ENCODE data around the gene ERC2.

Gene ERC2

DNA sequence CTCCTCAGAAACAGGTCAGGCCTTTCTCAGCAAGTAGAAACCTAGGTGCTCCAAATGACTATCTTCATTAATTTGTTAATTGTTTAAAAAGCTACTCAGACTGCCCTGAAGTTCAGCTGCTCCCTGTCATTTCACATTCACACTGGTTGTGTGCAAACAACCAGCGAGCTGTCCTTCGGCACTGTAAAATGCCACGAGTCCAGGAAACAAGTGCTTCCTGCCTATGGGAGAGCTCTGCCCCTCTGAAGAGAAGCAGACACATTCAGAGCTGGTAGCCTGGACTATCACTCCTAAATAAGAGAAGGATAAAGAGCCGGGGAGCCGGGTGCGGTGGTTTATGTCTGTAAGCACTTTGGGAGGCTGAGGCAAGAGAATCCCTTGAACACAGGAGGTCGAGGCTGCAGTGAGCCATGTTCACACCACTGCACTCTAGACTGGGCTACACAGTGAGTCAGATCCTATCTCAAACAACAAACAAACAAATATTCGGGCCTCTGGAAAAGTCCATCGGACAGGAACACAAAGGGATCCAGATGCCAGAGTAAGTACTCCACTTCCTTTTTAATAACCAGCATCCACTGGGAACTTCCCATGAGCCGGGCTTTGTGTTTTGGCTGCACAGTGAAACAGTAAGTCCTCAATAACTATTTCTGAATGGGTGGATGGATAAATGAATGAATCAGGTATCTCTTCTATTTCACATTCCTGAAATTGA lies 866.7 kb downstream of the ERC2 start:
- no peak for DNase-seq

- no peak for DNase-seq
Measured at GRCh38 chr3:55598224-55598623, 870.0 kb downstream of the ERC2 start.

GRCh38 chr3:55597641-55598040 lies 870.6 kb downstream of the ERC2 start:
- DNase-seq: no peak

- DNase-seq: no peak
Measured at GRCh38 chr3:55596212-55596611, 872.1 kb downstream of the ERC2 start.

DNA sequence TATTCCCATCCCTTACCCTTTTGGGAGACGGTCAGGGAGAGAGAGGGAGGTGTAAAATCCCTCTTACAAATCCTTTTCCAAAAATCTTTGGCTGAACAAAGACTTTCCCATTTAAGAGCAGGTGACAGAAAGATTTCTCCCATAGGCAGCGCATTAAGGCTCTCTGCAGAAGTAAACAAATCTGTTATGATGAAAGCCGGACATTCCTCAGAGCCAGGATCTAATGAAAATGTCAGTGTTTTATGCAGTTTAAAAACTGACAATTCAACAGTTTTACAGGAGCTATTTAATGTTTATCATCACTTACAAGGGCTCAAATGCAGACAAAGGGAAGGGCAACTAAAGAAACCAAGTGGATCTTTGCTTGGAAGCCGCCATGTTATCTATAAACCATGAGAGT lies 872.8 kb downstream of the ERC2 start:
- DNase-seq: no peak

DNA sequence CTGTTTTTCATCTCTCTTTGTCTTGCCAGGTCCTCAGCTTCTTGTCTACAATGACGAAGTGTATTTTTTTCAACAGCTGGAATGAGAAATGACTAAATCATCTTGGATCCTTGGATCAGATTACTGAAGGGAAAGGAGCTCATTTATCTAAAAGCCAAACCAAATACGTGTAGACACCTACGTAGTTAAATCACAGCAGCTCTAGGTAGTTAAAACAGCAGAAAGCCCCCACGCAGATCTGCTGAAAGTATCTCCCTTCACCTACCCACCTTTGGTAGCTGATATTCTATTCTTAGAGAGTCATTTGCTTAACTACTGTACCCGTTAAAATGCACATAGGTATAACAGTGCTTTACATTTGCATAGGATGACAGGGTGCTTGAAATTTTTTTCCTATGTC lies 875.7 kb downstream of the ERC2 start:
- DNase-seq: no peak

DNA sequence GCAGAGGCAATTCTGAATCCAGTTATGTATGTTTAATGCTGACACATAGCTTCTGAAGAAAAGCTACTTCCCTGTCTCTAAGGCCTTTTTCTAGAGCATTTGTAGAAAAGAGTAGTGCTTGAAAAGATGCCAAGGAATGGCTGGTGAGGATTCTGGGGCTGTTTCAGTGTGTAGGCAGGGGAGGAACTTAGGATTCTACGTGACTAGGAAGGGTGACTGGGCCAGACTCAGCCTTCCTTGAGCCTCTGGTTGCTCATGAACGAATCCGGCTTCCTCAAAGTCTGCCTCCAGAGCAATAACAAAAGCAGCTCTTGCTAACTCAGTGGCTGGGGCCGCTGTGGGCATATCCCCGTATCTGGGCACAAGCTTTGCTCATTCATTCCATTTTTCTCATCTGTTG lies 876.4 kb downstream of the ERC2 start:
- no peak for DNase-seq

DNA sequence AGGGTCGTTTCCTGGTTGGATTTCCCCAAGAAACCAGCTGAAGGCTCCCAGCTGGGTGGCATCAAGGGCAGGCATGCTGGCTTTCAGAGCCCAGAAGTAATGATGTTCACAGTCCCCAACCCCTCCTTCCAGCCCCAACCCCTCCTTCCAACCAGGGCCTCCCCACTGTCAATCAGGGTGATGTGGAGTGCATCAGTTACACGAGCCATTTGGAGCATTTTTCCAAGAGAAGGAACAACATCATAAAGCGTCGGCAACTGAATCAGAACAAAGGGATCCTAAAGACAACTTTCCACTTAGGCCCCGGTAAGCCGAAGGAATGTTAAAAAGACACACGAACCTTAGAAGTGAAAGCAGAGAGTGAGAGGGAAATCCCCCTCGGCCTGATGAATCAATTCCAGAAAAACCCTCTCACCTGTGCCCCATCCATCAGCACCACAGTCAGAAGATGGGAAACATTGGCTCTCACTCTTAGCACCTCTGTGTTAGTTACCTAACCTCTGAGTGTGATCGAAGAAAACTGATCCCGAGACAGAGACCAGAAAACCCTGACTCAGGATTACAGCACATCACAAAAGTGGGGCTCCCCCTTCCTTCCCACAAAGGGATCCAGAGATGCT lies 880.0 kb downstream of the ERC2 start:
- no peak for DNase-seq

DNA sequence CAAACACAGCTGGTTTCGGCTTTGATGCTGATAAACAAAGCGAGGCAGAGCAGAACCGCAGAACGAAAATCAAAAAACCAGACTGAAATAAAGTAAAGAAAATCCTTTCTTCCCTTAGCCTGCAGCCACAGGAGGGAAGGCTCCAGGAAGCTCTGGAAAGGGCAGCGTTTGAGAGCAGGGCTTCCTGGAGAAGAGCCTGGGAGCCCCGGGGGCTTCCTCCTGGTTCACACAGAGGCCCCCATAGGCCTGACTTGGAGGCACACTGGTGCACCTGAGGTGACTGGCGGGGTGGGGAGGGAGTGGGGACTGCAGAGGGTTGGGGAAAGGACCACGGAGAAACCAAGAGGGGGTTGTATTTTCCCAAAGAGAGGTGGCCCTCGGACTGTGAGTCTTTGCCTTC lies 882.4 kb downstream of the ERC2 start:
- DNase-seq: no peak

GRCh38 chr3:55584716-55585368 lies 883.4 kb downstream of the ERC2 start:
- DNase-seq: no peak

- DNase-seq: no peak
Measured at GRCh38 chr3:55584030-55584429, 884.2 kb downstream of the ERC2 start.

DNA sequence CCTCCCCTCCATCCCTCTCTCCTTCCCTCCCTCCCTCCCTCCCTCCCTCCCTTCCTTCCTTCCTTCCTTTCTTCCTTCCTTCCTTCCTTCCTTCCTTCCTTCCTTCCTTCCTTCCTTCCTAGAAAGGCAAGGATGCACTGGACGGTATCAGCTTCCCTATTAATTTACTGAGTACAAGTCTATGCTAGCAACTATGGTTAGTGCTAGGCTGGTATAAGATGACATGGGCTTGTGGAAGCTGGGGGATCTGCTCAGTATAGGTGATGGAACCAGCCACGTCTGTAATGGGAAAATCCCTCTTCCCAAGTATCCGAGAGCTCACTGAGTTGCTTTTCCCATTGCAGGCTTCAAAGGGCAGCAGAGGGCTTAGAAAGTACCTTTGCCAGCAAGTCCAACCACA lies 884.8 kb downstream of the ERC2 start:
- DNase-seq: no peak

GRCh38 chr3:55579496-55579895 lies 888.8 kb downstream of the ERC2 start:
- no peak for DNase-seq

DNA sequence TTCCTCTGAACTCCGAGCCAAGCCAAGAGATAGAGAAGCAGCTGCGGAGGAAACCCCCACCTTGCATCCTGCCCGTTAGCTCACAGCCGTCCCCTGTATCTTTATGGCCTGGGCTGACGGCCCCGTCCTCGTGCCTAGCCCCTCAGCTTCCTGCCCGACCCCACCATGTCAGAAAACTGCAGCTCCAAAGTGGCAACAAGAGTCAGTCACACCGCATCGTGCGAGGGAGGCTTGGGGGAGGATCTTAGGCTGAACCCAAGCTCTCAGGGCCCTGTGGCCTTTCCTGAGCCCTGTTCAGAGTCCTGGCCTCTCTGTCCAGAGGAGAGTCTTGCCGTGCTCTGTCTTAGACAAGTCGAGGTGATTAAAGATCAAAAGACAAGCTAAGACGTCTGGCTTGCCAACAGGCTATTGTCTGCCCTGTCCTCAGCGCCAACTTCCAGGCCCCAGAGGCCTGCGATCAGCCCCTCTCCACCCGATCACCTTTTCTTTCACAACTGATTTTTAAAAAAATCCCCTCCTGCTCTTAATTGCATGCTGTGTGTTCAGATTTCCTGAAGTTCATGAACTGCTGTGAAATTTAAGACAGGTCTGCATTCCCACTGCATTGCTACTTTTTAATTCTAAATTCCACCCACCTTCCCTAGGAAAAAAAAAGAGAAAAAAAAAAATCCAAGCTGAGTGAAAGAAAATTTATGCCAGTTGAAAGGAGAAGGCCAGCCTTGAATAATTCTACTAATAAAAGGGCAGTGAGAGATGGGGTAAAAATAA lies 891.5 kb downstream of the ERC2 start:
- DNase-seq: no peak

DNA sequence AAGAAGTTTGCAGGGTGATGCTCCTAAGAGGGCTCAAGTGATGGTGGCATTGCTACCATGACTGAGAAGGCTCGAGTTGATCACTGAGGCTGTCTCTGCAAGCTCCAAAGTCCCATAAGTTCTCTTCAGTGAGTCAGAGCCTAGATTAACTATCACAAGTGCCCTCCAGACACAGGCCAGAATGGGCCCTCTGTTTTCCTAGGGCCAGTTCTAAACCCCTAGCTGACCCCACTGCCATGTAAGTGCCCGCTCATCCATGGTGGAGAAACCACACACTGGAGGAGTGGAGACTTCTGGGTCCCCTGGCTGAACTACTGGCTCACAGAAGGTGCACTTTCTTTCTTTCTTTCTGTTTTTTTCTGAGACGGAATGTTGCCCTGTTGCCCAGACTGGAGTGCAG lies 893.6 kb downstream of the ERC2 start:
- no peak for DNase-seq

GRCh38 chr3:55572816-55573215 lies 895.5 kb downstream of the ERC2 start:
- no peak for DNase-seq

- no peak for DNase-seq
Measured at GRCh38 chr3:55571913-55572312, 896.4 kb downstream of the ERC2 start.

DNA sequence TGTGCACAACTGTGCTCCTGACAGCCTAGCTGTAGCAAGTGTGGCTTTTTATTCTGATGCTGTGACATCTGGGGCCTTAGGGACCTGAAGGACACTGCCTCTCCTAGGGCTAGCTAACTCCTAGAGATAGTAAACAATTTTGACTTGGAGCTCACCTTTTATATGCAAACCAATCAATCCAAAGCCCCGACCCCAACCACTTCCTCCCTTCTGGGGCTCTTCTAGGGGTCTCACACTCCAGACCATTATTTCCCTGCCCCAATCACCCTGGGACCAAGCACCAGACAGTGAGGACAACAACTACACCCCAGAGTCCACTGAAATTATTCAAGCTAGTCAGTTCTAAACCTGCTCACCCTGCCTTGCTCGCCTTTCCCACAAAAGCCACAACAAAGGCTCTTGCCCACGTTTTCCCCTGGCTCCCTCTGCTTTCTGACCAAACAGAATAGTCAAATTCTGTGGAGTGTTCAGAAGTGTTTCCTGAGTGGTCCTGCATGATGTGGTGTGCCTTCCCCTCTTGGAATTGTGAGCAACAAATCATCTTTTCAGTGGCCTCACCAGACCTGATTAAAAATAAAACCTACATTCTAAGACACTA lies 897.0 kb downstream of the ERC2 start:
- DNase-seq: no peak

DNA sequence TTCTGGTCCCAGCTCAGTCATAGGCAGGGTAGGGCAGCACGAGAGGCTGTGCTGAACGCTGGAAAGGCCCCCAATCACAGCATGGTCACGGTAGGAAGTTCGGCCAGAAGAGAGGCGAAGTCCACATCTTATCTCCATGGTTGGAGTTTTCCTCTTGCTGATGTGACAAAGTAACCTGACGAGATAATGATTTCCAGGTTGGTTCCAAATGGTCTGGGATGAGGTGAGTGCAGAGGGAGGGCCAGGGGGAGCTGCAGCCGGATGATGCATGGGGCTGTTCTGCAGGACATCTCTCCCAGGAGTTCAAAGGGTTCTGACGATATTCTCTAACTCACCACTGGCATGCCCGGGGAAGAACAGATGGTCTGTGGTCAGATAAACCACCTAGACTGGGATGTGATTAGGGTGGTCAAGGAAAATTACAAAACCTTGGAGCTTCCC lies 898.0 kb downstream of the ERC2 start:
- no peak for DNase-seq

DNA sequence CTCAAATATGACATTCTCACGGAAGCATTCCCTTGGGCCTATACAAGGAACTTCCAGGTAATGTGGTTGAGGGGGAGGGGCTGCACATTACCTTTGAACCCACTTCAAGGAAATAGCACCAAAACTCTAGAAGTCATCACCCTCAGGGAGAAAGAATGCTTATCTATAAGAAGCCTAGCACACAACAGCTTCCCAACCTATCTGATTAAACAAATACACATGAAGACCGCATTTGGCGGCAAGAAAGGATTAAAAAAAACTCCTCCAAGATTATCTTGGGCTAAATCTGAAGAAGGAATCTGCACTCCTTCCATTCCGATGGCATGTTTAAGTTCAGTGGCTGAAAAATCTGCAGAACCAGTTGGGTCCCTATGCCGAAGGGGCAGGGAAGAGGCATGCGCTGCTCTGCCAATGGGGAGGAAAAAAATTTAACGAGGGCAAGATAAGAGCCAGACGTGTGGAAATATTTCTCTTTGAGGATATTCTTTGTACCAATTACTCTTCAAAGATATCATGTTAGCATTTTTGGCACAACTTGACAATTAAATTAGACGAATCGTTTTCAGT lies 899.2 kb downstream of the ERC2 start:
- DNase-seq: no peak

DNA sequence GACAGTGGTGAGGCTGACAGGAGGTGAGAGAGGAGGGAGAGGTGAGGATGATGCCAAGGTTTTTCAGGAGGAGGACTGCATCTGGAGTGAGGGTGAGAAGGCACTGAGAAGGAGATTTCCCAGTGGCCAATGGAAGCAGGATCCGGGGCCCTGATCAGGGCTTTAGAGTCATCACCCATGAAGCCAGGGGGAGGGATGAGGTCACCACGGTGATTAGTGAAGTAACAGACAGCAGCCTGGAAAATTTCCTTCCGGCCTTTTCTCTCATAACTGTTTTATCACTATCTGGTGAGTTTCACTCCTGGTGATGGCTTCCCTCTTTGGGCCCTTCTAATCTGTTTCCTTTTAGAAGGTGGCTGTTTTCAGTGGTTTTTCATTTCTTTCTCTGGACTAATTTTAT lies 900.7 kb downstream of the ERC2 start:
- DNase-seq: no peak

DNA sequence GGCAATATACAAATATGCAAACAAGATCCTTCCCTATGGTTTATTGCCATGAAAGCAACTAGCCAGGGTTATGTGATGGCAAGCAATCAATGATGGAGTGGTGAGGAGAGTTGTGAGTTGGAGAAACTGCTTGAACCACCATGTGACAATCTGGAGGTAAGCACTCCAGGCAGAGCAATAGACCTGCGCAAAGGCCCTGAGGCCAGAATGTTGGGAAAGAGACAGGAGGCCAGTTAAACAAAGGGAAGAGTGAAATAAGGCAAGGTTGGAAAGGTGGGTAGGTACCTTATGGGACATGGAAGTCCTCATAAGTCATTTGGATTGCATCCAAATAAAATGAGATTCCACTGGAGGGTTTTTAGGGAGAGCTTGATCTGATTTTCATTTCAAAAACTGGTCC lies 901.1 kb downstream of the ERC2 start:
- no peak for DNase-seq

DNA sequence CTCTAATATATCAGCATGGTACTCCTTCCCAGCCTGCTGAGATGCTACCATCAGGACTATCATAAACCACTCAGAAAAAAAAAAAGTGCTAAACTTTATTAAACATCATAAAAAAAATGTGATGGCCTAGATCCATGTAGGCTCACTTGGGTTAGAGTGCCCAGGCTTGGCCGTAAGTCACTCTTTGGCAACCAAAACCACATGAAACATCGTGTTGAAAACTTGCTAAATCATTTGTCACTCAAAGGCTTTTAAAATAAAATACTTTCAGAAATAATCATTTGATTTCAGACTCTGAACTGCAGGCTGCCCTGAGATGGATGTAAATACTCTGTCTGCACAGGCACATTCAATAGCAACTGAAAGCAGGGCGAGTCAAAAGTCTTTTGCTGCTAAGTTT lies 902.7 kb downstream of the ERC2 start:
- DNase-seq: no peak

Measured in CD4-positive, alpha-beta T cell treated with Interleukin-17A for 1 hour (primary cell).